Measurements from ENCODE around the gene SERPINA12.

- TF ChIP-seq CTCF (IDR thresholded peaks at IDR 0.05) (no peak), POLR2A (IDR thresholded peaks at IDR 0.05) (no peak), POLR2AphosphoS5 (IDR thresholded peaks at IDR 0.05) (no peak)
Observed at GRCh38 chr14:94467728-94468520, 41.3 kb downstream of the SERPINA12 start.
